Astrocyte (in vitro differentiated cells and primary cell): ENCODE results near the gene SST.

ENCODE experiments used
- CTCF ChIP-seq: IDR thresholded peaks from 2 replicates; pipeline ENCODE4 v1.5.1; 2011; ENCODE audit warnings: low read depth, mild to moderate bottlenecking, inconsistent platforms, low read length, moderate library complexity; ENCODE audit not compliant: insufficient read depth
- EZH2 ChIP-seq: IDR thresholded peaks from 2 replicates; pipeline ENCODE4 v1.6.1; 2012; ENCODE audit warnings: mild to moderate bottlenecking, low read length, inconsistent platforms; ENCODE audit not compliant: insufficient read depth

DNA sequence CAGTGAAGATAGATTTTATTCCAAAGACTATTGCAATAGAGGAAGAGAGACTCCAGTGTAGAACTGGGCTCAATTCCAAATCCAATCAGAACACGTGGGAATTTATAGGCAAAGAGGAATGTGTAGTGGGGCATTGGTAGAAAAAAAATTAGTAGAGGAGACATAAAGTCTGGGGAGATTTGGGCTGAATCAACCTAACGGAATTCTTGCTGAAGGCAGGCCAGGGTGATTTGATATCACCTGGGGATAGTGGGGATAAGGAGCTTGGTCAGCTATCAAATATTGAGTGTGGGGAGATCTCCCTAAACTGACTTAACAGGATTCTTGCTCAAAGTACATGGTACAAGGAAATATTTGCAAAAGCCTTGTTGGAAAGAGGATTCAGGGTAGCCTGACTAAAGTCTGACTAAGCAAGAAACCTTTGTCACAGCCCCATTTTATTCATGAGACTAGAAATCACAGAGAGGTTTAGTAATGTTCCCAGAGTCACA is 29.6 kb downstream of the SST start:
- TF ChIP-seq EZH2 (no peak), CTCF (no peak)
